HEK293T (cell line): ENCODE measurements around the gene PARK7.
"Not testable (repeated sequence)": the region's sequence is repeated elsewhere in the genome, so short reads cannot be mapped to it uniquely, and the experiment has no call there.

Experiments used
- CTCF ChIA-PET: fragments of 350-600 bp; formaldehyde crosslinking; extraction: SDS; loops from one replicate; lab custom pipeline; 2021; ENCODE audit warnings: antibody characterized with exemption, inconsistent platforms; lab: Yijun Ruan, JAX
- POLR2A ChIA-PET: fragments of 350-600 bp; formaldehyde crosslinking; extraction: SDS; loops from one replicate; lab custom pipeline; 2020; ENCODE audit warnings: antibody characterized with exemption, inconsistent platforms; lab: Yijun Ruan, JAX
- DNase-seq: peaks from one replicate; pipeline ENCODE4 v3.0.0; 2012; ENCODE audit warnings: mixed read lengths; ENCODE audit errors: extremely low spot score
- ARNT ChIP-seq: fragments of 450-650 bp; IDR thresholded peaks from 2 replicates; pipeline ENCODE4 v1.6.1; 2017; ENCODE audit warnings: mild to moderate bottlenecking
- BHLHE40 ChIP-seq: fragments of 450-650 bp; IDR thresholded peaks from 2 replicates; pipeline ENCODE4 v1.6.1; 2016; ENCODE audit warnings: mild to moderate bottlenecking, moderate library complexity, borderline replicate concordance
- CTBP1 ChIP-seq: fragments of 450-650 bp; IDR thresholded peaks from 2 replicates; pipeline ENCODE4 v1.6.1; 2016; ENCODE audit warnings: borderline replicate concordance
- ELF4 ChIP-seq: fragments of 450-650 bp; IDR thresholded peaks from 2 replicates; pipeline ENCODE4 v1.6.1; 2017; ENCODE audit warnings: antibody characterized with exemption
- FOXA1 ChIP-seq: fragments of 450-650 bp; IDR thresholded peaks from 2 replicates; pipeline ENCODE4 v1.6.1; 2016; ENCODE audit warnings: mild to moderate bottlenecking
- FOXK2 ChIP-seq: fragments of 450-650 bp; IDR thresholded peaks from 2 replicates; pipeline ENCODE4 v1.6.1; 2016; ENCODE audit warnings: mild to moderate bottlenecking
- FOXM1 ChIP-seq: fragments of 450-650 bp; IDR thresholded peaks from 2 replicates; pipeline ENCODE4 v1.6.1; 2017; ENCODE audit warnings: mild to moderate bottlenecking, borderline replicate concordance
- HDGF ChIP-seq: fragments of 450-650 bp; IDR thresholded peaks from 2 replicates; pipeline ENCODE4 v1.6.1; 2017; ENCODE audit warnings: antibody characterized with exemption, borderline replicate concordance
- L3MBTL2 ChIP-seq: fragments of 450-650 bp; conservative IDR thresholded peaks from 2 replicates; pipeline ENCODE4 v1.6.1; 2016; ENCODE audit warnings: mild to moderate bottlenecking
- LEF1 ChIP-seq: fragments of 450-650 bp; IDR thresholded peaks from 2 replicates; pipeline ENCODE4 v1.6.1; 2017; ENCODE audit warnings: mild to moderate bottlenecking, borderline replicate concordance
- NFRKB ChIP-seq: fragments of 450-650 bp; IDR thresholded peaks from 2 replicates; pipeline ENCODE4 v1.6.1; 2016; ENCODE audit warnings: mild to moderate bottlenecking, moderate library complexity
- SP1 ChIP-seq: fragments of 450-650 bp; IDR thresholded peaks from 2 replicates; pipeline ENCODE4 v1.6.1; 2017
- SUZ12 ChIP-seq: fragments of 450-650 bp; IDR thresholded peaks from 2 replicates; pipeline ENCODE4 v1.6.1; 2016; ENCODE audit warnings: mild to moderate bottlenecking
- TARDBP ChIP-seq: fragments of 450-650 bp; IDR thresholded peaks from 2 replicates; pipeline ENCODE4 v1.6.1; 2016
- ZNF384 ChIP-seq: fragments of 450-650 bp; IDR thresholded peaks from 2 replicates; pipeline ENCODE4 v1.6.1; 2016
- TF ChIP-seq, protein P1 (sequence below): fragments of 450-650 bp; IDR thresholded peaks from 2 replicates; pipeline ENCODE4 v1.6.1; 2016

PARK7 gene

GRCh38 chr1:7956218-7957032 lies 5.1 kb upstream of the PARK7 start:
- DNase-seq = no peak
- POLR2A ChIA-PET = no interaction called here
- CTCF ChIA-PET = no interaction called here
- no peak for TF ChIP-seq L3MBTL2
- TF ChIP-seq ELF4 = no peak
- TF ChIP-seq ARNT = no peak
- no peak for TF ChIP-seq FOXM1
- no peak for TF ChIP-seq SUZ12
- no peak for TF ChIP-seq FOXK2
- no peak for TF ChIP-seq CTBP1
- no peak for TF ChIP-seq TARDBP
- TF ChIP-seq FOXA1 = no peak
- TF ChIP-seq LEF1 = no peak
- no peak for TF ChIP-seq SP1
- no peak for TF ChIP-seq HDGF

DNA sequence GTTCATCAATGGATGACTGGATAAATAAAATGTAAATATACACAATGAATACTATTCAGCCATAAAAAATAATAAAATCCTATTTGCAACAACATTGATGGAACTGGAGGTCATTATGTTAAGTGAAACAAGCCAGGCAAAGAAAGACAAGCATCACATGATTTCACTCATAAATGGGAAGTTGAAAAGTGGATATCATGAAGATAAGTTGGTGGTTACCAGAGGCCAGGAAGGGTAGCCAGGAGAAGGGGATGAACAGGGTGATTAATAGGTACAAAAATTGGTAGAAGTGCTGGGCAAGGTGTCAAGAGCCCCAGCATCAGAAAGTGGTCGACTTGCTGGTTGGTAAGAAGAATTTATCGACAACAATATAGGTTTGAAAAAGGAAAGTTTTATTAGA lies 1.3 kb upstream of the PARK7 start:
- ChIA-PET POLR2A (no interaction called here), CTCF (no interaction called here)
- TF ChIP-seq, protein P1, sequence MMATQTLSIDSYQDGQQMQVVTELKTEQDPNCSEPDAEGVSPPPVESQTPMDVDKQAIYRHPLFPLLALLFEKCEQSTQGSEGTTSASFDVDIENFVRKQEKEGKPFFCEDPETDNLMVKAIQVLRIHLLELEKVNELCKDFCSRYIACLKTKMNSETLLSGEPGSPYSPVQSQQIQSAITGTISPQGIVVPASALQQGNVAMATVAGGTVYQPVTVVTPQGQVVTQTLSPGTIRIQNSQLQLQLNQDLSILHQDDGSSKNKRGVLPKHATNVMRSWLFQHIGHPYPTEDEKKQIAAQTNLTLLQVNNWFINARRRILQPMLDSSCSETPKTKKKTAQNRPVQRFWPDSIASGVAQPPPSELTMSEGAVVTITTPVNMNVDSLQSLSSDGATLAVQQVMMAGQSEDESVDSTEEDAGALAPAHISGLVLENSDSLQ = no peak
- no peak for TF ChIP-seq ZNF384
- no peak for TF ChIP-seq SP1
- no peak for TF ChIP-seq ELF4
- TF ChIP-seq FOXA1 = no peak
- no peak for TF ChIP-seq CTBP1
- no peak for TF ChIP-seq BHLHE40
- TF ChIP-seq LEF1 = no peak
- no peak for TF ChIP-seq SUZ12
- TF ChIP-seq HDGF = no peak
- no peak for TF ChIP-seq FOXK2
- no peak for TF ChIP-seq ARNT
- no peak for TF ChIP-seq FOXM1
- TF ChIP-seq L3MBTL2 = no peak
- TF ChIP-seq NFRKB = no peak
- no peak for TF ChIP-seq TARDBP
- no peak for DNase-seq

DNA sequence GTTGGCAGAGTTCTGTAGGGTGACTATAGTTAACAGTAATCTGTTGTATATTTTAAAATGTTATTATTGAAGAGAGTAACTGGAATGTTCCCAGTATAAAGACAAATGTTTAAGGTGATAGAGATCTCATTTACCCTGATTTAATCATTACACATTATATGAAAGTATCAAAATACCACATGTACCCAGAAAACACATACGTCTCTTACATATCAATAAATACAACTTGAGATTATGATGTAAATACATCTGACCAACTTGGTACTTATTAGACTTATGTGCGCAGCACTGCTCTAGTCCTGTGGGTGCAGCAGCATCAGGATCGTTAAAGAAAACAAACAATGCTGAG lies 670 bp upstream of the PARK7 start:
- ChIA-PET POLR2A (interaction anchor here (0.6 to 2.1 kb wide), 9 partner anchors 12 to 153 kb away, joined by 3 to 10 read pairs (median 3); partner anchors contain the start of gene TNFRSF9), CTCF (interaction anchor here (0.5 kb wide), 1 partner anchor 212 kb away, joined by 7 read pairs; no protein-coding TSS in a partner anchor)
- no peak for DNase-seq
- TF ChIP-seq BHLHE40 = no peak
- TF ChIP-seq ARNT = no peak
- TF ChIP-seq, protein P1 = no peak
- no peak for TF ChIP-seq FOXA1
- no peak for TF ChIP-seq FOXK2
- no peak for TF ChIP-seq SP1
- no peak for TF ChIP-seq NFRKB
- no peak for TF ChIP-seq LEF1
- TF ChIP-seq HDGF = no peak
- no peak for TF ChIP-seq L3MBTL2
- TF ChIP-seq ZNF384 = no peak
- TF ChIP-seq CTBP1 = no peak
- no peak for TF ChIP-seq FOXM1
- no peak for TF ChIP-seq ELF4
- no peak for TF ChIP-seq TARDBP

- CTCF ChIA-PET = interaction anchor here (1.0 kb wide), 1 partner anchor 13 kb away, joined by 6 read pairs; no protein-coding TSS in a partner anchor
- POLR2A ChIA-PET = interaction anchor here (1.0 to 2.1 kb wide), 9 partner anchors 13 to 154 kb away, joined by 3 to 10 read pairs (median 3); partner anchors contain the start of gene TNFRSF9
- no peak for DNase-seq
- no peak for TF ChIP-seq SUZ12
- TF ChIP-seq FOXM1 = no peak
- TF ChIP-seq FOXK2 = no peak
- no peak for TF ChIP-seq ARNT
- TF ChIP-seq ELF4 = no peak
- TF ChIP-seq ZNF384 = no peak
- no peak for TF ChIP-seq L3MBTL2
- no peak for TF ChIP-seq NFRKB
- no peak for TF ChIP-seq FOXA1
- no peak for TF ChIP-seq HDGF
- no peak for TF ChIP-seq SP1
- TF ChIP-seq CTBP1 = no peak
- no peak for TF ChIP-seq TARDBP
- no peak for TF ChIP-seq BHLHE40
- TF ChIP-seq LEF1 = no peak
- TF ChIP-seq, protein P1 = no peak
Measured at GRCh38 chr1:7962014-7962335, 464 bp downstream of the PARK7 start.

DNA sequence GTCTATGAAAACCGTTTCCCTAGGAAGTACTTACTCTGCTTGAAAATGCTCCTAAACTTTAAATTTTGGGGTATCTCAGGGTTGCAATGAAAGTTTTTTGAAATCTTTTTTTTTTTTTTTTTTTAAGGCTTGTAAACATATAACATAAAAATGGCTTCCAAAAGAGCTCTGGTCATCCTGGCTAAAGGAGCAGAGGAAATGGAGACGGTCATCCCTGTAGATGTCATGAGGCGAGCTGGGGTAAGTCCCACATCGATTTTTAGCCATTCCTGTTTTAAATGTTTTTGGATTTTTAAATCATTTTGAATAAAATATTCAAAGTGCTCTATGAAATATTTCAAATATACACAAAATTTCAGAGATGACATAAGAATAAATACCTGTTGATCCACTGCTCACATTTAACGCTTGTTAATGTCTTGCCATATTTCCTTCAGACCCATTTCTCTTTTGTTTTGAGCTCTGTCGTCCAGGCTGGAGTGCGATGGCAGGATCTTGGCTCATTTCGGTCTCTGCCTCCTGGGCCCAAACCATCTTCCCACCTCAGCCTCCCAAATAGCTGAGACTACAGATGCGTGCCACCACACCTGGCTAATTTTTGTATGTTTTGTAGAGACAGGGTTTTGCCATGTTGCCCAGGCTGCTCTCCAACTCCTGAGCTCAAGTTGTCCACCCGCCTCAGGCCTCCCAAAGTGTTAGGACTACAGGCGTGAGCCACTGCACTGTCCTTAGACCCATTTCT lies 1.3 kb downstream of the PARK7 start:
- TF ChIP-seq SUZ12 = no peak
- no peak for TF ChIP-seq NFRKB
- TF ChIP-seq ZNF384 = peak; percentile 62; the same call in 1 of the 2 replicates
- DNase-seq = no peak
- ChIA-PET CTCF (interaction anchor here (1.0 kb wide), 1 partner anchor 12 kb away, joined by 6 read pairs; no protein-coding TSS in a partner anchor), POLR2A (interaction anchor here (1.1 to 2.1 kb wide), 6 partner anchors 13 to 155 kb away, joined by 3 to 10 read pairs (median 4); partner anchors contain the start of gene TNFRSF9)

- POLR2A ChIA-PET = interaction anchor here (1.3 to 1.7 kb wide), 2 partner anchors 12 to 23 kb away, joined by 4 to 10 read pairs; partner anchors contain the start of gene TNFRSF9
Measured at GRCh38 chr1:7963378-7963730, 1.8 kb downstream of the PARK7 start.

GRCh38 chr1:7963841-7964240 lies 2.3 kb downstream of the PARK7 start:
- ChIA-PET POLR2A (interaction anchor here (1.3 kb wide), 1 partner anchor 23 kb away, joined by 4 read pairs; the partner anchor contains the start of gene TNFRSF9), CTCF (interaction anchor here (0.6 kb wide), 1 partner anchor 64 kb away, joined by 5 read pairs; no protein-coding TSS in a partner anchor)
- DNase-seq = not testable (repeated sequence)

More at GRCh38 chr1:7963378-7963730, 1.8 kb downstream of the PARK7 start:
- CTCF ChIA-PET, DNase-seq: not testable (repeated sequence)
